IMR-90 (cell line): ENCODE data around the gene HOXD8.

Experiments used
- BHLHE40 ChIP-seq: fragments of 150-350 bp; IDR thresholded peaks from 2 replicates; pipeline ENCODE4 v1.6.1; 2016; ENCODE audit warnings: mild to moderate bottlenecking, low read depth, low read length
- FOS ChIP-seq: fragments of 150-350 bp; IDR thresholded peaks from 2 replicates; pipeline ENCODE4 v1.6.1; 2016; ENCODE audit warnings: low read depth, low read length
- MAFK ChIP-seq: IDR thresholded peaks from 2 replicates; pipeline ENCODE4 v1.6.1; 2012; ENCODE audit warnings: low read depth, low read length, improper control_type of control experiment
- MXI1 ChIP-seq: IDR thresholded peaks from 2 replicates; pipeline ENCODE4 v1.6.1; 2012; ENCODE audit warnings: low read depth, mild to moderate bottlenecking, low read length, moderate library complexity, borderline replicate concordance
- NFE2L2 ChIP-seq: fragments of 150-350 bp; IDR thresholded peaks from 2 replicates; pipeline ENCODE4 v1.6.1; 2016; ENCODE audit warnings: low read depth, mild to moderate bottlenecking, low read length
- POLR2A ChIP-seq: IDR thresholded peaks from 2 replicates; pipeline ENCODE4 v1.6.1; 2012; ENCODE audit warnings: mild to moderate bottlenecking, low read depth, low read length
- RAD21 ChIP-seq: IDR thresholded peaks from 2 replicates; pipeline ENCODE4 v1.6.1; 2012; ENCODE audit warnings: low read length, improper control_type of control experiment
- RCOR1 ChIP-seq: IDR thresholded peaks from 2 replicates; pipeline ENCODE4 v1.6.1; 2012; ENCODE audit warnings: mild to moderate bottlenecking, low read length, improper control_type of control experiment; ENCODE audit not compliant: insufficient replicate concordance
- RFX5 ChIP-seq: IDR thresholded peaks from 2 replicates; pipeline ENCODE4 v1.8.0; 2012; ENCODE audit warnings: low read depth, mild to moderate bottlenecking, low read length, moderate library complexity
- SMC3 ChIP-seq: fragments of 150-350 bp; IDR thresholded peaks from 2 replicates; pipeline ENCODE4 v1.6.1; 2016; ENCODE audit warnings: low read depth, mild to moderate bottlenecking, antibody characterized with exemption, low read length, moderate library complexity
- TF ChIP-seq, protein P1 (sequence below): conservative IDR thresholded peaks from 2 replicates; pipeline ENCODE4 v1.5.1; 2012; ENCODE audit warnings: mild to moderate bottlenecking, low read depth, low read length, improper control_type of control experiment
- TF ChIP-seq, protein P2 (sequence below): fragments of 150-350 bp; IDR thresholded peaks from 2 replicates; pipeline ENCODE4 v1.6.1; 2017; ENCODE audit warnings: mild to moderate bottlenecking, antibody characterized with exemption, low read length, low read depth
- TF ChIP-seq, protein P3 (sequence below): fragments of 150-350 bp; IDR thresholded peaks from 2 replicates; pipeline ENCODE4 v1.6.1; 2016; ENCODE audit warnings: low read depth, mild to moderate bottlenecking, low read length, moderate library complexity, borderline replicate concordance

DNA sequence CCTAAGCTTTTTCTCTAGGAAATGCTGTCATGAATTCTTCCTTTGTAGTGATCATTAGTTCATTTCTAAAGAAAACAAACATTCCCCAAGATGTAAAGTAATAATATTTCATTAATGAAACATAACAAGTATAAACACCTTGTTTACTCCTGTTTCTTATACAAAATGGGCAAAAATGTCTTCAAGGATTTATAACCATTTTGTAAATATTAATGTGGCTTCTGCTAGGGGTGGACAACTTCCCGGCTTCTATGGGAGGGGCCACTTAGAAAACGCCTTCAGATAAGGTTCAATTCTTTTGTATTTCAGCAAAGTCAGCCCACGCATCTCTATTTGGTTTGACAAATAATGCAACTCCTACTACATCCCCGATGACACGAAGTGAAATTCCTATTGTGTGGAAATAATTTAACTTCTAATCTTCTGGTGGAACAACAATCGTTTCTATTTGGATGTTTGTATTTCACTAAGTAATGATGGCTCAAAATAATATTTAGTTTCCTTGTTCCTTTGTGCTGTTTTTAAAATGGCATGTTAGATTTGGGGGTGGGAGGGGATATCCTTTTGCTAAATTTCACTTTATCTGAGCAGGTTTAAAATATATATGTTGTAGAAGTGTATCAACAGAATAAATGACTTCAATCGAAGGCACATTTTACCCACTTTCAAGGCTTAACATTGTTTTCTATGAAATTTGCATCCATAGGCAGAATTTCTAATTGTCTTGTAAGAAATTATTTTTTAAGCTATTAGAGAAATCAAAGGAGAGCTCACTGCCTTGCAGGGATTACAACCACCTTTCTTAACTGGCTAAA lies 44.3 kb downstream of the HOXD8 start:
- TF ChIP-seq NFE2L2 (no peak), RCOR1 (no peak), POLR2A (no peak), MAFK (peak; percentile 17; the same call in 1 of the 2 replicates), MXI1 (no peak), RAD21 (no peak), RFX5 (no peak), FOS (no peak), SMC3 (no peak), BHLHE40 (no peak)
- TF ChIP-seq, protein P1, sequence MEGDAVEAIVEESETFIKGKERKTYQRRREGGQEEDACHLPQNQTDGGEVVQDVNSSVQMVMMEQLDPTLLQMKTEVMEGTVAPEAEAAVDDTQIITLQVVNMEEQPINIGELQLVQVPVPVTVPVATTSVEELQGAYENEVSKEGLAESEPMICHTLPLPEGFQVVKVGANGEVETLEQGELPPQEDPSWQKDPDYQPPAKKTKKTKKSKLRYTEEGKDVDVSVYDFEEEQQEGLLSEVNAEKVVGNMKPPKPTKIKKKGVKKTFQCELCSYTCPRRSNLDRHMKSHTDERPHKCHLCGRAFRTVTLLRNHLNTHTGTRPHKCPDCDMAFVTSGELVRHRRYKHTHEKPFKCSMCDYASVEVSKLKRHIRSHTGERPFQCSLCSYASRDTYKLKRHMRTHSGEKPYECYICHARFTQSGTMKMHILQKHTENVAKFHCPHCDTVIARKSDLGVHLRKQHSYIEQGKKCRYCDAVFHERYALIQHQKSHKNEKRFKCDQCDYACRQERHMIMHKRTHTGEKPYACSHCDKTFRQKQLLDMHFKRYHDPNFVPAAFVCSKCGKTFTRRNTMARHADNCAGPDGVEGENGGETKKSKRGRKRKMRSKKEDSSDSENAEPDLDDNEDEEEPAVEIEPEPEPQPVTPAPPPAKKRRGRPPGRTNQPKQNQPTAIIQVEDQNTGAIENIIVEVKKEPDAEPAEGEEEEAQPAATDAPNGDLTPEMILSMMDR = no peak
- TF ChIP-seq, protein P2, sequence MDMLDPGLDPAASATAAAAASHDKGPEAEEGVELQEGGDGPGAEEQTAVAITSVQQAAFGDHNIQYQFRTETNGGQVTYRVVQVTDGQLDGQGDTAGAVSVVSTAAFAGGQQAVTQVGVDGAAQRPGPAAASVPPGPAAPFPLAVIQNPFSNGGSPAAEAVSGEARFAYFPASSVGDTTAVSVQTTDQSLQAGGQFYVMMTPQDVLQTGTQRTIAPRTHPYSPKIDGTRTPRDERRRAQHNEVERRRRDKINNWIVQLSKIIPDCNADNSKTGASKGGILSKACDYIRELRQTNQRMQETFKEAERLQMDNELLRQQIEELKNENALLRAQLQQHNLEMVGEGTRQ = no peak
- TF ChIP-seq, protein P3, sequence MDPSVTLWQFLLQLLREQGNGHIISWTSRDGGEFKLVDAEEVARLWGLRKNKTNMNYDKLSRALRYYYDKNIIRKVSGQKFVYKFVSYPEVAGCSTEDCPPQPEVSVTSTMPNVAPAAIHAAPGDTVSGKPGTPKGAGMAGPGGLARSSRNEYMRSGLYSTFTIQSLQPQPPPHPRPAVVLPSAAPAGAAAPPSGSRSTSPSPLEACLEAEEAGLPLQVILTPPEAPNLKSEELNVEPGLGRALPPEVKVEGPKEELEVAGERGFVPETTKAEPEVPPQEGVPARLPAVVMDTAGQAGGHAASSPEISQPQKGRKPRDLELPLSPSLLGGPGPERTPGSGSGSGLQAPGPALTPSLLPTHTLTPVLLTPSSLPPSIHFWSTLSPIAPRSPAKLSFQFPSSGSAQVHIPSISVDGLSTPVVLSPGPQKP = no peak
